MM.1S (cell line): ENCODE data around the gene SFXN1.

Experiments
- EZH2 ChIP-seq: fragments of 300-600 bp; sonication (generic); optimal IDR thresholded peaks from 2 replicates; pipeline ENCODE3; 2017; ENCODE audit warnings: low read depth, mild to moderate bottlenecking, antibody characterized with exemption, low read length, mixed read lengths
- EZH2phosphoT487 ChIP-seq: fragments of 300-600 bp; sonication (generic); IDR thresholded peaks from 2 replicates; pipeline ENCODE4 v1.6.1; 2018; ENCODE audit warnings: antibody characterized with exemption, low read length

- TF ChIP-seq EZH2: no peak
- no peak for TF ChIP-seq EZH2phosphoT487
These were observed 11.5 kb downstream of the SFXN1 start for GRCh38 chr5:175489693-175490443.
